Spleen (tissue), 7 donors: ENCODE measurements around the gene WDR86.

Source experiments
- CTCF ChIP-seq, 11 experiments: fragments of 200-600 bp in 7 of 11; fragments of 450-650 bp in 4 of 11; sonication (generic) in 4 of 11; IDR thresholded peaks in 8 of 11; conservative IDR thresholded peaks in 3 of 11; 1 replicate in 7 of 11; 2 replicates in 4 of 11; pipeline versions ENCODE4 v1.4.0 to v1.8.0; 2016 to 2021; ENCODE audit warnings: antibody characterized with exemption in 11 of 11, inconsistent platforms in 4 of 11, mild to moderate bottlenecking in 1 of 11
- POLR2A ChIP-seq, 3 donors: fragments of 450-650 bp; IDR thresholded peaks; one replicate each; pipeline ENCODE4 v1.5.1; 2017; ENCODE audit warnings: antibody characterized with exemption in 3 of 3, mild to moderate bottlenecking in 1 of 3
- POLR2AphosphoS5 ChIP-seq, 3 donors: sonication (generic); formaldehyde crosslinking; IDR thresholded peaks; one replicate each; pipeline ENCODE4 v1.5.1; 2017; ENCODE audit warnings: antibody characterized with exemption in 3 of 3
- donor health status: DM: no; HTN: no; CAD: no; lungs with moderate emphysema.
- donor health status: DM: no; HTN: no; CAD: no.
- donor health status: DM: no; HTN: no; CAD: no.

- TF ChIP-seq POLR2AphosphoS5 (IDR thresholded peaks at IDR 0.05) (no peak), CTCF (IDR thresholded peaks at IDR 0.05 in 8 of 11, conservative IDR thresholded peaks at IDR 0.05 in 3 of 11) (no peak), POLR2A (IDR thresholded peaks at IDR 0.05) (no peak)
Observed at GRCh38 chr7:151346470-151346769, 63.4 kb downstream of the WDR86 start.
